GM21576 (cell line): ENCODE data around the gene SPIN2A.
"Not testable (repeated sequence)": the region's sequence is repeated elsewhere in the genome, so short reads cannot be mapped to it uniquely, and the experiment has no call there.

Source experiments
- ATAC-seq: cut with Tn5 transposase; IDR thresholded peaks from one replicate; pipeline ENCODE4 v1.9.1; 2021; ENCODE audit warnings: mild to moderate bottlenecking, moderate library complexity; ENCODE audit not compliant: unreplicated experiment

The SPIN2A gene

DNA sequence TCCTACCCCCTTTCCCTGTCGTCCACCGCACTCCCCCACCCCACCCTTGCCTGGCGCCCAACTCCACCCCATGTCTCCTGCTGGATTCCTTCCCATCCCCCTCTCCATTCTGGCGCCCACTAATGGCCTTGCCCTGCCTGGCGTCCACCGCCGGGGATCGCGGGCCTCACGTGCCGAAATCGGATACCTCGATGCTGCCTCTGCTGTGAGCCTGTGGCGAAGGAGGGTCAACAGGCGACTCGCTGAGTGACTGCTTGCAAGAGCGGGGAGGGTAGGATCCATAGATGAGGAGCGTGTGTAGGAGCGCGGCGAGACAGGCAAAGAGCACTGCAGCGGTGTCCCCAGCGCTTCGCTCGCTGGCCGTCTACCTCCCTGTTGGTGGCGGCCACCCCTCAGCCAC lies at the start of gene SPIN2A:
SPIN2A (minus strand) TSS at position 325 of the 400 bp plus-strand sequence. CDS start 800 bp downstream, outside the sequence.
- ATAC-seq: not testable (repeated sequence)

DNA sequence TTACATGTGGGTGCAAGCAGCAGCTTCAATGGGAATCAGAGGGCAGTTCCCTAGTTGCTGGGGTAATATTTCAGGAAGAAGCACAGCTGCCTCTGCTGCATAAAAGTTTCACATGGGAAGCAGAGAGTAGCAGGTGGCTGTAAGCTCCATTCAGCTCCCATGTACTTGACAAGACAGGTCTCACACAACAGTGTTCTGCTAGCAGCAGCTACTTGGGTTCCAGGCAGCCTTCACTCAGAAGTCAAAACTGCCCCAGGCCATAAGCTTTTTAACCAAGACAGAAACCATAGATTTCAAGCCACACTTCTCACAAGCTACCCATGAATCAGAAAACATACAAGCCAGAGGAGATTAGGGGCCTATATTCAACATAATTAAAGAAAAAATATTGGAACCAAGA lies 41.4 kb upstream of the SPIN2A start:
- no peak for ATAC-seq

DNA sequence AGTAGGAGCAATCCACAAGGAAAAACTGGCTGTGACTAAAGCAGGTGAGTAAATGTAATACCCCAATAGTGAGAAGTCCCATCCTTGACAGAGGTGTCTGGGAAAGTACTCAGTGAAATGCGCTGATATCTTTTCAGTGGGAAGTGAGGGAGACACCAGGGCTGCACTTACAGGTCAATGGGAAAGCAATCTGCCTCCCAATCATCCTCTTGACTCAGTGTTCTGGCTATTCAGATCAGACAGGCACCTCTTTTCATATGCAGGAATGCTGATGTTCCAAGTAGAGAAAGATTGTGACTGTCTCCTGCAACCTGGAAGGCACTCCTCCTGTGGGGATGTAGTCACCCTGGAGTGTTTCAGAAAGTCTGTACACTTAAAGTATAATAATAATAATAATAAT lies 39.9 kb upstream of the SPIN2A start:
- no peak for ATAC-seq

DNA sequence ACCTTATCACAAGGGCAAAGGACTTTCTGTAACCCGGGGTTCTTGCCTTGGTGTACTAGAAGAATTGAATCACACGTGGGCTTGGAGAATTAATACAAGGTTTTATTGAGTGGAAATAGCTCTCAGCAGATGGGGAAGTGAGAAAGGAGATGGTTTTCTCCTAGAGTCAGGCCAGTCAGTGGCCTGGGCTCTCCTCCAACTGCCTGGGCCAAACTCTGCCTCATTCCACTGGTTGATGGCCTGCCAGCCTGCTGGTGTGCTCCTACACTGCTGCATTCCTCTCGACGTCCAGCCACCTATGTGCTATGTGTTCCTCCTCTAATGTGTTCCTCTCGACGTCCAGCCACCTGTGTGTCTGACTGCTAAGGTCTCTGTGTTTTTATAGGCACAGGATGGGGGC lies 35.3 kb upstream of the SPIN2A start:
- ATAC-seq: no peak

DNA sequence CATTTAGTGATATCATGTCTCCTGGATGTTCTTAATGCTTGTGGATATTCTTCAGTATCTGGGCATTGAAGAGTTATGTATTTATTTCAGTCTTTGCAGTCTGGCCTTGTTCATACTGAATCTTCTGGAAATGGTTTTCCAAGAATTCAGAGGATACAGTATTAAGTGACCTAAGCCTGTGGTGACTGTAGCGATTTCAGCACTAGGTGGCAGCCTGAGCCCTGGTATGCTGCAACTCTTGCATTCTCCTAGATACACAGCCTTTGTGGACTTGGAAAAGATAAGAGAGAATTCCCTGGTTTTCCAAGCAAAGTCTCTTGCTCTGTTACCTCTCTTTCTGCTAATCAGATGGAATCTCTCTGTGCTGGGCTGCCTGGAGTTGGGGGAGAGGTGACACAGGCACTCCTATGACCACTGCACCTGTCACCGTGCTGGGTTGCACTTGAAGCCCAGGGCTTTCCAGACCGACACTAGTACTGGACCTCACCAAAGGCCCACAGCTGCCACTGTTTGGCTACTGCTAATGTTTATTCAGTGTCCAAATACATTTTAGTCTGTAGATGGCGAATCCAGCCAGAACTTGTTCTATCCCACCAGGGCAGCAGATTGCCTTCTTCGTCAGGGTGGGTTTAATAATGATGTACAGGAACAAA lies 19.3 kb upstream of the SPIN2A start:
- ATAC-seq: no peak

DNA sequence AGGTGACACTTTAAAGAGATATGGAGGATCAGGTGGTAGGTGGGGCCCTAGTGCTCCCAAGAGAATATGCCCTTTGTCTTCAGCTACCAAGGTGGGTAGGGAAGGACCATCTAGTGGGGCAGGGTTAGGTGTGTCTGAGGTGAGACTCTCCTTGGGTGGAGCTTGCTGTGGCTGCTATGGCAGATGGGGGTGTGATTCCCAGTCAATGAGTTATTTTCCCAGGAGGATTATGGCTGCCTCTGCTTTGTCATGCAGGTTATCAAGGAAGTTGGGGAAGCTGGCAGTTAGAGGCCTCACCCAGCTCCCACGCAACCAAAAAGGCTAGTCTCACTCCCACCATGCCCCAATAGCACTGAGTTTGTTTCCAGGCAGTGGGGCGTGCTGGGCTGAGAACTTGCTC lies 18.0 kb upstream of the SPIN2A start:
- no peak for ATAC-seq

DNA sequence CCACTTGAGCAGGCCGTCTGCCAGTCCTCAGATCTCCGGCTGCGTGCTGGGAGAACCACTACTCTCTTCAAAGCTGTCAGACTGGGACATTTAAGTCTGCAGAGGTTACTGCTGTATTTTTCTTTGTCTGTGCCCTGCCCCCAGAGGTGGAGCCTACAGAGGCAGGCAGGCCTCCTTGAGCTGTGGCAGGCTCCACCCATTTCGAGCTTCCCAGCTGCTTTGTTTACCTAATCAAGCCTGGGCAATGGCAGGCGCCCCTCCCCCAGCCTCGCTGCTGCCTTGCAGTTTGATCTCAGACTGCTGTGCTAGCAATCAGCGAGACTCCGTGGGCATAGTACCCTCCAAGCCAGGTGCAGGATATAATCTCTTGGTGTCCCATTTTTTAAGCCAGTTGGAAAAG lies 15.0 kb upstream of the SPIN2A start:
- not testable (repeated sequence) for ATAC-seq

DNA sequence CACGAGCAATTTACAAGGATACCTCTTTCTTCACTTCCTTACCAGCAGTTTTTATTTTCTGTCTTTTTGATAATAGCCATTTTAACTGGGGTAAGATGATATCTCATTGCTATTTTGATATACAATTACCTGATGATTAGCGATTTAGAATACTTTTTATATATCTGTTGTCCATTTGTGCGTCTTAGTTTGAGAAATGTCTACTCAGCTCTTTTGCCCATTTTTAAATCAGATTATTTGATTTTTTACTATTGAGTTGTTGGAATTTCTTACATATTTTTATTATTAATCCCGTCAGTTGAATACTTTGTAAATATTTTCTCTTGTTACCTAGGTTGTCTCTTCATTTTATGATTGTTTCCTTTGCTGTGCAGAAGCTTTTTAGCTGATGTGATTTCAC lies 1.5 kb upstream of the SPIN2A start:
- ATAC-seq: no peak

DNA sequence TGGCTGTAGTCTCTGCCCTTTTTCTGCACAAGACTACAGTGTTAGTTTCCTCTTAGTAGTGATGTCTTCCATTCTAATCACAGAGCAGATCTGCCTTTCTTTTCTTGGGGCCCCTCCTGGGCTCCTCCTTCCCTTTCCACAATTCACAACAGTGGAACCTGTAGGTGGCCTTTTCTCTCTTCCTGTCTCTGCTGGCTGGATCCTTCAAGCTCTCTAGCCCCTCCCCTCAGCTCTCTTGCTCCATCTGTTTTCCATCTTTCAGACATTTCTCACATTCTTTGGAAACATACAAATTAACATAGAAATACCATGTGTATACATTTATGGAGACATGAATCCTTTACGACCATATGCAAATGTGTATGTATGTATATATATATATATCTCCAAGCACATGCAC lies 304 bp upstream of the SPIN2A start:
- no peak for ATAC-seq

DNA sequence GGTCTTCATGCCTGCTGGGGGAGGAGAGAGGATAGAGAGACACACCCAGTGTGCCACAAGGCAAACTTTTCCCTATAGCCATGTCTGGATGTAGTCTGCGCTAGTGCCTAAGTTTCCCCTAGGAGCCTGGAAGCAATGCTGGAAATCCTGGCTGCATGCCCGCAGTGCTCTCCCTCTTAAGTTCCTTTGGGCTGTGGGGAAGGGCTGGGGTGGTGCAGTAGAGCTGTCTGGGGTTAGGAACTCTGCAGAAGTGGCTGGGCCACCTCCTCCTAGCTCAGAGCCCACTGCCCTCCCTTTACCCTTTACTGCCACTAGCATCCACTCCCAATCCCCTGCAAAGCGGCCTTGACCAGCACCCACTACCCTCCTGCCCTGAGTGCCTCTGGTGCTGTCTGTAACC lies 608 bp downstream of the SPIN2A start:
- ATAC-seq: not testable (repeated sequence)

DNA sequence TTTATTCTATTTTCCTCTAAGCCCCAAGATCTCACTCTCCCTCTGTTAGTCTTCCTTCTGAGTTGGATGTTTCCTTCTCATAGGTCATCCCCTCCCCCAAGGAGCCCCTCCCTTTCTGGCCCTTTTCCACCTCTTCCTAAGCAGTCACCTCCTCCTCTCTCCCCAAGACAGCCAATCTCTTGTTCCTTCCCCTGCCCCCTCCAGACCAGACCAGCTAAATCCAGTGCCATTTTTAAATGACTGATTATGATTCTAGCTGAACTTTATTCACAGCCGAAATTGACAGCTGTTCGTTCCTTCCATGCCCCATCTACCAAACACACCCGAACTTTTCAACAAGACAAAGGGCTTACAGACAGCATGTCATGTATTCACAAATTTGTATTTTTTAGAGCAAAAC lies 1.9 kb downstream of the SPIN2A start:
- no peak for ATAC-seq

DNA sequence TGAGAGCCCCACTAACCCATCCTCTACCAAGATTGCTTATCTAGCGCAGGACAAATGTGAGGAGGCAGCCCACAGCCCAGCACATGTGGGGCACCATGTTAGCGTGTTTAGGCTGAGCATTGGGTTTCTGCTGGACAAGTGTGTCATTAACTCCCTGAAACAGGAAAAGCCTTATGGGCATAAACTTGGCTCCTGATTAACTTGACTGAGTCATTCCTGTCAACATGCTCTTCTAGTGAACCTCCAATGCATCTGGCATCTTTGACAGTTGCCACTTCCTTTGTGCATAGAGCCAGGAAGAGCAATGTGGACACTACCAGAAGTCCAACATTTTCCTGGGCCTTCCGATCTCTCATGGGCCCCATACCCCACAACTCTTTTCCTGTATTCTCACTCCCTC lies 2.5 kb downstream of the SPIN2A start:
- no peak for ATAC-seq

DNA sequence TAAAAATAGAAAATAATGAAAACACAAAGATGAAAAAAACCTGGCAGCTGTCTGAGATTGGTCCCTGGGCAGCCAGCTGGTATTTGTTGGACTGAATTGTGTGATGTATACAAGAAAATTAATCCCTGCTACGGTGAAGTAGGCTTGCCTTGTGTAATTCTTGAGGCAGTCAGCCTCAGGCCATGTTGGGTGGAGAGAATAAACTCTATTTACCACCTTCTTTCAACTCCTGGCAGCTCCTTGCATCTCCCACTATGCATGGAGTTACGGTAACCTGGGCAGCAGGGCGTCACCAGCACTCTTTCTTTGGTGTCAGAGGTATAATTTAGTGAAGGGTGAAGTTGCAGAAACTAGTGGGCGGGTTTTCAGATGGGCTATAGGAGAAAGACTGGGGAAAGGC lies 3.5 kb downstream of the SPIN2A start:
- no peak for ATAC-seq

DNA sequence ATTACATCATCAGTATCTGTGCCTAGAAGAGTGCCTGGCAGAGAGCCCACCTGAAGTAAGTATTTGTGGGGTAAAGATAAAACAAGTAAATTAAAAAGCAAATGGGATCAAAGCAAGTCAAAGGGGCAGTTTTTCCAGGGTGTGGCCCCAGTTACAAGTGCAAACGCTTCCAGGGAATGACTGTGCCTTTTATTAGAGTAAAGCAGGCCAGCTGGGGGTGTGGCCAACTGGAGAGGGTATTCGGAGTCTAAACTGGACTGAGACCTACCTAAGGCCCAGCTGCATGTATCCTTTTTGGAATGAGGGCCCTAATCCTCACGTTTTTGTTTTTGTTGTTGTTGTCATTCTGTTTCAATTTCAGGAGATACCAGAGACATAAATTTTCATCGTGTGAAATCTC lies 3.9 kb downstream of the SPIN2A start:
- not testable (repeated sequence) for ATAC-seq

DNA sequence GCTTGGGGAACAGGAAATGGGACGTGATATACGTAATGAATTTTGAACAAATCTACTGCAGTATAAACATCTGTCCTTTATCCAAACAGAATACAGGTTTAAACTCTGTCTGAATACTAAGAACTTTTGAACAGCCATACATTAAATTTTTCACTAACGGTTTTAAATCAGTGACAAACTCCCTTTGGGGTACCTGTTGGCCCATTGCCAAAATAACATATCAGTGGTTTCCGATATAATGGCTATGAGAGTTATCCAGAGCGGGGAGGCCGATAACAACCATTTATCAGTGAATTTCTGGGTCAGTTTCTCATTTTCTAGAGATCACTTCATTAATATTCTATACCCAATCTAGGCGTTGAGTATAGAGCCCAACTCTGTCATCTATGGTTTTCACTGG lies 5.2 kb downstream of the SPIN2A start:
- no peak for ATAC-seq

DNA sequence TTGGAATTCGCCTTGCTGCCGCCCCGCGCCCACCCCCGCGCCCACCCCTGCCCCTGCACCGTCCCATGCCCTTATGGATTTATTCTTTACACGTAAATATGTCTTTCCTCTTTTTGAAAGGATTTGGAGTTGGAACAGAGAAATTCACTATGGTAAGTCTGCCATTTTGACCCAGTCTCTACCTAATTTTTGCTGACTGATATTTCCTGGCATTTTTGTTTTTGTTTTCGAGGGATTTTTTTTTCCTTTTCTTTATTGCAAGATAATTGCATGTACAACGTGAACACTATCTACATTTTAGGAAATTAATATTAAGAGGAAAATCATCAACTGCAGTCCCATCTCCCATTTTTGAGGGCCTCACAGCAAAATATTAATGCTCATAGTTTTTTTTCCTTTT lies 15.4 kb downstream of the SPIN2A start:
- ATAC-seq: no peak

DNA sequence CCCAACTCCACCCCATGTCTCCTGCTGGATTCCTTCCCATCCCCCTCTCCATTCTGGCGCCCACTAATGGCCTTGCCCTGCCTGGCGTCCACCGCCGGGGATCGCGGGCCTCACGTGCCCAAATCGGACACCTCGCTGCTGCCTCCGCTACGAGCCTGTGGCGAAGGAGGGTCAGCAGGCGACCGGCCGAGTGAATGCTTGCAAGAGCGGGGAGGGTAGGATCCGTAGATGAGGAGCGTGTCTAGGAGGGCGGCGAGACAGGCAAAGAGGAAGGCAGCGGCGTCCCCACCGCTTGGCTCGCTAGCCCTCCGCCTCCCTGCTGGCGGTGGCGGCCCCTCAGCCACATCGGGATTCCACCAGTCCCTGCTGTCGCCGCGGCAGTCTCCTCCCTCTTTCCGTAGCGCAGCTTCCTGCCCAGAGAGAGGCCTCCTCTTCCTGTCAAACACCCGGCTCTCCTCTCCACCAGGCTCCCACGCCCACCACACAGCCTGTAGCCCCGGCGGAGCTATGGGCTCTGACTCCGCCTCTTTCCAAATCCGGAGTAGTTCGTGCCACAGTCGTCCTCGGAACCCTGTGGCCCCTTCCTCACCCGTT lies 15.9 kb downstream of the SPIN2A start, which contains the start of gene SPIN2B:
SPIN2B (minus strand) TSS at position 387 of the 594 bp plus-strand sequence.
- ATAC-seq: peak; percentile 99

DNA sequence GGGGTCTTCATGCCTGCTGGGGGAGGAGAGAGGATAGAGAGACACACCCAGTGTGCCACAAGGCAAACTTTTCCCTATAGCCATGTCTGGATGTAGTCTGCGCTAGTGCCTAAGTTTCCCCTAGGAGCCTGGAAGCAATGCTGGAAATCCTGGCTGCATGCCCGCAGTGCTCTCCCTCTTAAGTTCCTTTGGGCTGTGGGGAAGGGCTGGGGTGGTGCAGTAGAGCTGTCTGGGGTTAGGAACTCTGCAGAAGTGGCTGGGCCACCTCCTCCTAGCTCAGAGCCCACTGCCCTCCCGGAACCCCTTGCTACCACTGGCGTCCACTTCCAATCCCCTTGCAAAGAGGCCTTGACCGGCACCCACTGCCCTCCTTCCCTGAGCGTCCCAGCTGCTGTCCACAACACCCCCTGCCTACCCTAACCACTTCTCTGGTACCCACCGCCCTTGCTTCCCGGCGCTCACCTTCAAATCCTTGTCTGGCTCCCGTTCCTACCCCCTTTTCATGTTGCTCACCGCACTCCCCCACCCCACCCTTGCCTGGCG lies 16.5 kb downstream of the SPIN2A start:
- ATAC-seq: not testable (repeated sequence)

DNA sequence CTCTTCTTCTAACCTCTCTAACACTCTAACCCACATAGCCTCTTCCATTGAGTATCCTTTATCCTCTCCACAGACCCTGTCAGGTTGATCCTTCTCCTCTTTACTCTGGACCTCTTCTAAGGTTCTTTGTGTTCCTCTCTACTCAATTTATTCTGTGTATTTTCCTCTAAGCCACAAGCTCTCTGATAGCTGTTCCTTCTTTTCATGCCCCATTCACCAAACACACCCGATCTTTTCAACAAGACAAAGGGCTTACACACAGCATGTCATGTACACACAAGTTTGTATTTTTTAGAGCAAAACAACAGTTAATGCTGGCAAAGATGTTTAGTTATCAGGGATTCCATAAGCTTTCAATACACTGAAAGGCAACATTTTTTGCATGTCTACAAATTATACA lies 17.8 kb downstream of the SPIN2A start:
- ATAC-seq: no peak

DNA sequence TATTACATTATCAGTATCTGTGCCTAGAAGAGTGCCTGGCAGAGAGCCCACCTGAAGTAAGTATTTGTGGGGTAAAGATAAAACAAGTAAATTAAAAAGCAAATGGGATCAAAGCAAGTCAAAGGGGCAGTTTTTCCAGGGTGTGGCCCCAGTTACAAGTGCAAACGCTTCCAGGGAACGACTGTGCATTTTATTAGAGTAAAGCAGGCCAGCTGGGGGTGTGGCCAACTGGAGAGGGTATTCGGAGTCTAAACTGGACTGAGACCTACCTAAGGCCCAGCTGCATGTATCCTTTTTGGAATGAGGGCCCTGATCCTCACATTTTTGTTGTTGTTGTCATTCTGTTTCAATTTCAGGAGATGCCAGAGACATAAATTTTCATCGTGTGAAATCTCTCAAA lies 19.6 kb downstream of the SPIN2A start:
- ATAC-seq: not testable (repeated sequence)

DNA sequence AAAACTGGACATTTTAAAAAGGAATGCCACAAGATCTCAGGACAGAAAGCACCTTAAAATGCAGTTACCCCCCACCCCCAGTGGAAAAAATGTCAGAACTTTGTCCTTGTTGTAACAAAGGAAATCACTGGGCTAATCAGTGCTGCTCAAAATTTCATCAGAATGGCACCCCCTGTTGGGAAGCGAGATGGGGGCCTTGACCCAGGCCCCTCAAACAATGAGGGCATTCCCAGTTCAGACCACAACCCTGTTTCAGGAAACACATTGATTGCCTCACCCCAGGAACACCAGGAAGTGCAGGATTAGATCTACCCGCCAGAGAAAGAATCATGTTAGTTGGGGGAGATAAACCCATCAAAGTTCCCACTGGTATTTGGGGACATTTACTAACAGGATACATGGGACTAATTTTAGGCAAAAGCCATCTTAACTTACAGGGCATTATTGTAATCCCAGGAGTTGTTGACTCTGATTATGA lies 32.2 kb downstream of the SPIN2A start:
- ATAC-seq: no peak

DNA sequence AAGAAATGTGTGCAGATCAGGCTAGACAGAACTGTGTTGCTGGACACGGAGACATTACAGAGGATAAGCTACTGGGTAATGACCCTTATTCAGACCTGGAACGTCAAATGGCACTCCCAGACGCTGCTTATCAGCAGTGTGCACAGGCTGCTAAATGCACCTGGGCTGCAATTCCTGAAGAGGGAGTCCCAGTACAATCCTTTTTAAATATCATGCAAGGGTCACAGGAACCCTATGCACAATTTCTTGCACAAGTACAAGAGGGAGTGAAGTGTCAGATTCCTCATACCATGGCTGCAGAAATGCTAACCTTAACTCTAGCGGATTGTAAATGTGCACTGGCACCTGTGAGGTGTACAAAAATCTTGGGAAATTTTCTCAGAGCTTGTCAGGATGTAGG lies 32.8 kb downstream of the SPIN2A start:
- no peak for ATAC-seq
